ENCODE results near the gene TMEM218.

Gene TMEM218

DNA sequence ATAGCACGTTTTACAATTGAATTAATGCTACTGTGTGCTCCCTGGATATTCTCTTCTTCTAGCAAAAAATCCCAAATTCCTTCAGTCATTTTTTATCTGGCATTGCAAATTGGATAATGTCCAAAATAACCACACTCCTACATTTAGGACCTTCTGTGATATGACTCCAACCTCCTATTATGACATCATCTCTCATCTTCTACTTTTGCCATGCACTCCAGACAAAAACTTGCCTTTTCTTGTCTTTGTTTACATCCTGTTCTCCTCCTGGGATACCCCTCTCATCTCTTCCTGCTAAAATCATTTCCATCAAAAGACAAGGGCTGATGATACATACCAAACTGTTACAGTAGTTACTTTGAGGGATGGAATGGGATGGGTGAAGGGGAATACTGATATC lies 20.6 kb upstream of the TMEM218 start:
- no peaks in the 10 kb centered on the region for H3K9me3 ChIP-seq (ENCODE audit: control insufficient read depth in 2 of 2, low read length in 2 of 2)
- no peak overlapping the region for H3K4me3 ChIP-seq (ENCODE audit: low read length in 2 of 2)
- H3K36me3 ChIP-seq (ENCODE audit: control insufficient read depth in 2 of 2, insufficient read depth in 2 of 2, low read length in 2 of 2), result no peaks in the 10 kb centered on the region
- no peaks in the 10 kb centered on the region for H3K4me1 ChIP-seq (ENCODE audit: control insufficient read depth in 2 of 2, insufficient read depth in 2 of 2, low read length in 2 of 2)
- no peak overlapping the region for H3K27ac ChIP-seq (ENCODE audit: low read depth in 2 of 2, low read length in 2 of 2)
- H3K27me3 ChIP-seq (ENCODE audit: control insufficient read depth in 2 of 2, insufficient read depth in 2 of 2, low read length in 2 of 2), result peaks cover 2 to 4% of the 10 kb centered on the region in 2 donors
- no peak overlapping the region for H3K9ac ChIP-seq (ENCODE audit: low read depth in 1 of 2, low read length in 2 of 2)

DNA sequence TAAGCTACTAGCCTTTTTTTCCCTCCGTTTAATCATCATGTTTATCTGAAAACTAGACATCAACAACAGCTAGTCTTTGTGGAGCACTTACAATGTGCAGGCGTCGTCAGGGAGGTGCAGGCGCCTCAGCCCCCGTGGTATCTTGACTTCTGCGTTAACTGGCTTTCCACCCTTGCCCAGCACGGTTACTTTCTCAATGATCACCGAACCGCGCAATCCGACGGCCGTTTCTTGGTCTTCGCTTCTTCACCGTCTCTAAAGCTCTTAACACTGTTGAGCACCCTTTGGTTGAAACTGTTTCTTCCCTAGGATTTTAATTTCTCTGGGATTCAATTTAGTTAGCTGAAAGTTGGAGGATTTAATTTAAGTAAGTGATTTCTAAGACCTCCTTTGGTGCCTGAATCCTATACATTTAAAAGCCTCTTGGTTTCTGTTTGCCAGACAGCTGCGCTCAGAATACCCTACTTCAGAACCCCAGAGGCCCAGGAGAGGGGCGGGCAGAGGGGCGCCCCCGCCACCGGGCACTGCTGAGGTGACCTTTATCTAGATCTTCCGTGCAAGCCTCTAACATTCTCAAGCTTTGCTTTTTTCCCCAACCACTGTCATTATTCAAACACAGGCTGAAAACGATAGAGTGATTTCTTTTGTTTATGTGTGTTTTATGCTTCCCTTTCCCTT lies 18.0 kb upstream of the TMEM218 start:
- Histone ChIP-seq H3K9ac (ENCODE audit: low read depth in 1 of 2, low read length in 2 of 2) (no peak overlapping the region), H3K4me3 (ENCODE audit: low read length in 2 of 2) (no peak overlapping the region), H3K36me3 (ENCODE audit: control insufficient read depth in 2 of 2, insufficient read depth in 2 of 2, low read length in 2 of 2) (no peaks in the 10 kb centered on the region), H3K4me1 (ENCODE audit: control insufficient read depth in 2 of 2, insufficient read depth in 2 of 2, low read length in 2 of 2) (no peaks in the 10 kb centered on the region), H3K9me3 (ENCODE audit: control insufficient read depth in 2 of 2, low read length in 2 of 2) (no peaks in the 10 kb centered on the region), H3K27me3 (ENCODE audit: control insufficient read depth in 2 of 2, insufficient read depth in 2 of 2, low read length in 2 of 2) (peaks cover 0 to 4% of the 10 kb centered on the region in 2 donors), H3K27ac (ENCODE audit: low read depth in 2 of 2, low read length in 2 of 2) (no peak overlapping the region)

DNA sequence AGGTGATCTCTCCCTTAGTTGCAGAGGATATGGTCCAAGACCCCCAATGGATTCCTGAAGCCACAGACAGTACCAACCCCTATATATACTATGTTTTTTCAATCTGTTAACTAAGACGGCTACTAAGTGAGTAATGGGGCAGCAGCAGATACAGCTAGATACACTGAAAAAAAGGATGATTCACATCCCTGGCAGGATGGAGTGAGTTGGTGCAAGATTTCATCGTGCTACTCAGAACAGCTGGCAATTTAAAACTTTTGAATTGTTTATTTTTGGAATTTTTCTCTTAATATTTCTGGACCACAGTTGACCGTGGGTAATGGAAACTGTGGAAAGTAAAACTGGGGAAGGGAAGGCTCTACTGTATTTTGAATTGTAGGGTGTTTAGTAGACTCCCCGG lies 17.0 kb upstream of the TMEM218 start:
- Histone ChIP-seq H3K9me3 (ENCODE audit: control insufficient read depth in 2 of 2, low read length in 2 of 2) (no peaks in the 10 kb centered on the region), H3K4me1 (ENCODE audit: control insufficient read depth in 2 of 2, insufficient read depth in 2 of 2, low read length in 2 of 2) (peaks cover 0 to 3% of the 10 kb centered on the region in 2 donors), H3K9ac (ENCODE audit: low read depth in 1 of 2, low read length in 2 of 2) (no peak overlapping the region), H3K36me3 (ENCODE audit: control insufficient read depth in 2 of 2, insufficient read depth in 2 of 2, low read length in 2 of 2) (no peaks in the 10 kb centered on the region), H3K27me3 (ENCODE audit: control insufficient read depth in 2 of 2, insufficient read depth in 2 of 2, low read length in 2 of 2) (peaks cover 0 to 4% of the 10 kb centered on the region in 2 donors), H3K27ac (ENCODE audit: low read depth in 2 of 2, low read length in 2 of 2) (no peak overlapping the region), H3K4me3 (ENCODE audit: low read length in 2 of 2) (no peak overlapping the region)

DNA sequence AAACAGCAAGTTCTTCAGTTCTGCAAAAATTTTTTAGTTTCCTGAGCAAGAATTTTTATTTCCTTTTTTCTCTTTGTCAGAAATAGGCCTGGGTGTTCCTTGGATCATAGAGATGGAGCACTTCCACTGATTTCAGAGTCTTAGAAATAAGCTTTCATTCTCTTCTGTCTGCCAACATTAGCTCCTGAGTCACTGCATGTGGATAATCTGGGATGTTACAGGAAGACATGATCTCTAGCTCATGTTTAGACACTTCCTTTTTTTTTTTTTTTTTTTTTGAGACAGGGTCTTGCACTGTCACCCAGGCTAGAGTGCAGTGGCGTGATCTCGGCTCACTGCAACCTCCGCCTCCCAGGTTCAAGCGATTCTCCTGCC lies 13.2 kb upstream of the TMEM218 start:
- H3K4me3 ChIP-seq (ENCODE audit: low read length in 2 of 2), result no peak overlapping the region
- H3K27ac ChIP-seq (ENCODE audit: low read depth in 2 of 2, low read length in 2 of 2), result no peak overlapping the region
- H3K36me3 ChIP-seq (ENCODE audit: control insufficient read depth in 2 of 2, insufficient read depth in 2 of 2, low read length in 2 of 2), result no peaks in the 10 kb centered on the region
- H3K27me3 ChIP-seq (ENCODE audit: control insufficient read depth in 2 of 2, insufficient read depth in 2 of 2, low read length in 2 of 2), result peaks cover 0 to 4% of the 10 kb centered on the region in 2 donors
- no peak overlapping the region for H3K9ac ChIP-seq (ENCODE audit: low read depth in 1 of 2, low read length in 2 of 2)
- peaks cover 0 to 4% of the 10 kb centered on the region in 2 donors for H3K4me1 ChIP-seq (ENCODE audit: control insufficient read depth in 2 of 2, insufficient read depth in 2 of 2, low read length in 2 of 2)
- H3K9me3 ChIP-seq (ENCODE audit: control insufficient read depth in 2 of 2, low read length in 2 of 2), result no peaks in the 10 kb centered on the region

DNA sequence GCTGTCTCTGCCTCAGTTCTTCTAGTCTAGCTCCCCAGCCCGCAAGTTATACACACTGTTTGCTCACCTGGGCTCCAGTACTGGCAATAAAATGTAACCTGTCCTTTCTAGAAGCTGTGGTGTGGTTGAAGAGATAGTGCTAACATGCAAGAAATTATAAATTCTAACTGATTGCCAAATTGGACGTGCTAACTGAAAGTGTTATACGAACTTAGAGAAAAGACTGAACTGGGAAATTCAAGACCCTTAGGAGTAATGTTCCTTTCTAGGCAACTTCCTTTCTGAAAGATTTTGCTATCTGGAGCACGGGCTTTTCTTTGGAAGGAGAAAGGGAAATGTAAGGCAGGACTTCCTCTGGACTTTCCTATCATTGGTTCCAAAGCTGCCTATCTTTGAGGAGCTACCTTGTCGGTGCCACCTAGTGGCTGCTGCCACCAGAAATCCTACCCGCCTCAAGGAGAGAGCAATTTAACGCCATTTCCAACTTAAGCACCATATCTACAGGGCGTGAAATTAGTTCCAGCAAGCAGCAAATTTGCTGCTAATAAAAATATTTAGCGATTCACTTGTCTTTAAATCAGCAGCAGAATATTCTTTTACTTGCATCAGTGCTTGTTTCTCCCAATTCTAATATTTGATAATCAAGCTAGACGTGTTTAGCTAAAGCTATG lies 12.7 kb upstream of the TMEM218 start:
- Histone ChIP-seq H3K27me3 (ENCODE audit: control insufficient read depth in 2 of 2, insufficient read depth in 2 of 2, low read length in 2 of 2) (peaks cover 0 to 5% of the 10 kb centered on the region in 2 donors), H3K4me1 (ENCODE audit: control insufficient read depth in 2 of 2, insufficient read depth in 2 of 2, low read length in 2 of 2) (peaks cover 0 to 4% of the 10 kb centered on the region in 2 donors), H3K9ac (ENCODE audit: low read depth in 1 of 2, low read length in 2 of 2) (no peak overlapping the region), H3K9me3 (ENCODE audit: control insufficient read depth in 2 of 2, low read length in 2 of 2) (no peaks in the 10 kb centered on the region), H3K4me3 (ENCODE audit: low read length in 2 of 2) (peak overlapping the region in 1 of 2 donors; percentile 4), H3K36me3 (ENCODE audit: control insufficient read depth in 2 of 2, insufficient read depth in 2 of 2, low read length in 2 of 2) (no peaks in the 10 kb centered on the region), H3K27ac (ENCODE audit: low read depth in 2 of 2, low read length in 2 of 2) (no peak overlapping the region)

DNA sequence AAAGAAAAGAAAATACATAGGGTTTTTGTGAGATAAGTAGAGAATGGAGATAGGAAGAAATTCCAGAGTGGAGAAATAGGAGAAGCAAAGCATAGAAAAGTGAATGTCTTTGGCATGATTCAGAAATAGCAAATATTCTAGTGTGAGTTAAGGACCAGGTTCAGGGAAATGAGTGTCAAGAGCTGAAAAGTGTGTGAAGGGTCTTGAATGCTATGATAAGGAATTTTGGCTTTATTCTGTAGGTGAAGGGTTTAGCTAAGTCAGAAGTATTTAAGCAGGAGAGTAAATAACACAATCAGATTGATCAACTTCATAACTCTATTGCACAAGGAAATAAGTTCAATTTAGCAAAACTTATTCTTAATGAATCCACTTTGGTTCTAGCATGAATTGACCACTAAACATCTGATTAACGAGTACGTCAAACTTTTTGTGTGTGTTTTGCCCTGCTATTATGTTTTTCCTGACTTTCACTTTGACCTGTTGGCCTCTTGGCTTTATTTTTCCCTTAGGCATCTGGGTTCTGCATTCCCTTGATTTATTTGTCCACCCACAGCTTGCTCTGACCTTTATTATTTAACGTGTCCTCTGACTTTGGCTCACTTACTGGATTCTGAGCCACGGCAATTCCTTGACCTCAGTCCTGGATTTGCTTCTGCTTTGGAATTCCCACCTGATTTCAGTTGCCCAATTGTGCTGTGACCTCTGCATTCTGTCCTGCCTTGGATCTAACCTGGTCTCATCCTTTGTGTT lies 11.9 kb upstream of the TMEM218 start:
- Histone ChIP-seq H3K27ac (ENCODE audit: low read depth in 2 of 2, low read length in 2 of 2) (no peak overlapping the region), H3K9me3 (ENCODE audit: control insufficient read depth in 2 of 2, low read length in 2 of 2) (no peaks in the 10 kb centered on the region), H3K36me3 (ENCODE audit: control insufficient read depth in 2 of 2, insufficient read depth in 2 of 2, low read length in 2 of 2) (no peaks in the 10 kb centered on the region), H3K9ac (ENCODE audit: low read depth in 1 of 2, low read length in 2 of 2) (no peak overlapping the region), H3K27me3 (ENCODE audit: control insufficient read depth in 2 of 2, insufficient read depth in 2 of 2, low read length in 2 of 2) (peaks cover 0 to 5% of the 10 kb centered on the region in 2 donors), H3K4me3 (ENCODE audit: low read length in 2 of 2) (peak overlapping the region in 1 of 2 donors; percentile 4), H3K4me1 (ENCODE audit: control insufficient read depth in 2 of 2, insufficient read depth in 2 of 2, low read length in 2 of 2) (peaks cover 0 to 4% of the 10 kb centered on the region in 2 donors)

DNA sequence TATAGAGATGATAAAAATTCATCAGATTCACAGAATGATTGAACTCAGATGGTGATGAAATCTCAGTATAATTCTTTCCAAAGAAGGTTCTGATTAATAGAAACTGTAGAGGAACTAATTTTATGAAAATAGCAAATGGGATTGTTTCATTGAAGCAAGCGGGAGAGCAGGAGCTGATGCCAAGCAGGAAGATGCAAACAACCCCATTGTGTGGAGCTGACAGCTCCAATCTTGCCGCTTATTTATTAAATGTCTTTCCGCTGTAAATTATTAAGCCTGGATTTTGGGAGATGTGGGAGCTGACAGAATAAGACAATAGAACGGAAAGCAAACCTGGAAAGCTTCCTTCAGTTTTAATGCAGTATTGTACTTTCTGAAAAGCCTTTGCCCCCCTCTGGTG lies 6.0 kb upstream of the TMEM218 start:
- Histone ChIP-seq H3K27ac (ENCODE audit: low read depth in 2 of 2, low read length in 2 of 2) (no peak overlapping the region), H3K9ac (ENCODE audit: low read depth in 1 of 2, low read length in 2 of 2) (no peak overlapping the region), H3K36me3 (ENCODE audit: control insufficient read depth in 2 of 2, insufficient read depth in 2 of 2, low read length in 2 of 2) (no peaks in the 10 kb centered on the region), H3K9me3 (ENCODE audit: control insufficient read depth in 2 of 2, low read length in 2 of 2) (no peaks in the 10 kb centered on the region), H3K4me1 (ENCODE audit: control insufficient read depth in 2 of 2, insufficient read depth in 2 of 2, low read length in 2 of 2) (no peaks in the 10 kb centered on the region), H3K27me3 (ENCODE audit: control insufficient read depth in 2 of 2, insufficient read depth in 2 of 2, low read length in 2 of 2) (peaks cover 0 to 5% of the 10 kb centered on the region in 2 donors), H3K4me3 (ENCODE audit: low read length in 2 of 2) (no peak overlapping the region)

DNA sequence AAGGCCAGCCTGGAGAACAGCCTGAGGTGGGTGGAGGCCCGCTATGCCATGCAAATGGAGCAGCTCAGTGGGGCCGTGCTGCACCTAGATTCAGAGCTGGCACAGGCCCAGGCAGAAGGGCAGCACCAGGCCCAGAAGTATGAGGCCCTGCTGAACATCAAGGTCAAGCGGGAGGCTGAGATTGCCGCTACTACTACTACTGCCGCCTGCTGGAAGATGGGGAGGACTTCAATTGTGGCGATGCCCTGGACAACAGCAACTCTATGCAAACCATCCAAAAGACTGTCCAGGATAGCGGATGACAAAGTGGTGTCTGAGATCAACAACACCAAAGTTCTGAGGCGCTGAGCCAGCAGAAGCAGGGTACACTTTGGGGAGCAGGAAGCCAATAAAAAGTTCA lies 3.1 kb upstream of the TMEM218 start:
- Histone ChIP-seq H3K4me1 (ENCODE audit: control insufficient read depth in 2 of 2, insufficient read depth in 2 of 2, low read length in 2 of 2) (peaks cover 3% of the 10 kb centered on the region in 2 donors), H3K9ac (ENCODE audit: low read depth in 1 of 2, low read length in 2 of 2) (no peak overlapping the region), H3K9me3 (ENCODE audit: control insufficient read depth in 2 of 2, low read length in 2 of 2) (no peaks in the 10 kb centered on the region), H3K27ac (ENCODE audit: low read depth in 2 of 2, low read length in 2 of 2) (no peak overlapping the region), H3K36me3 (ENCODE audit: control insufficient read depth in 2 of 2, insufficient read depth in 2 of 2, low read length in 2 of 2) (no peaks in the 10 kb centered on the region), H3K4me3 (ENCODE audit: low read length in 2 of 2) (no peak overlapping the region), H3K27me3 (ENCODE audit: control insufficient read depth in 2 of 2, insufficient read depth in 2 of 2, low read length in 2 of 2) (peaks cover 0 to under 1% of the 10 kb centered on the region in 2 donors)

DNA sequence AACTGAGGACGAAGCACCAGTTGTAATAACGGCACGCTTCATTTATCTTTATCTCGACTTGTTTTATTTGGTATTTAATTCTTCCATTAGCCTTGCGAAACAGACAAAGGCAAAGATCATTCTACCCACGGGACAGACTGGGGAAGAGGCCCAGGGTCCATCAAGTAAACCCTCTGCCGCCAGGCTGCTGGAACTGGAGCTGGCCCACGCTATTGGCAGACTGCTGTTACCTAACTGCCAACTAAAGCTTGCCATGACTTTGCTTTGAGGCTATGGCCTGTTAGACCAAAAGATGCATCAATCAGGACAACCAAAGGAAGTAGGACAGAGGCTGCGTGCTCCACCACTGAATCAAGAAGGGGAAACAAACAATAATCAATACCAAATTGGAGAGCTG lies 780 bp upstream of the TMEM218 start:
- Histone ChIP-seq H3K9me3 (ENCODE audit: control insufficient read depth in 2 of 2, low read length in 2 of 2) (no peaks in the 10 kb centered on the region), H3K27ac (ENCODE audit: low read depth in 2 of 2, low read length in 2 of 2) (no peak overlapping the region), H3K36me3 (ENCODE audit: control insufficient read depth in 2 of 2, insufficient read depth in 2 of 2, low read length in 2 of 2) (no peaks in the 10 kb centered on the region), H3K4me1 (ENCODE audit: control insufficient read depth in 2 of 2, insufficient read depth in 2 of 2, low read length in 2 of 2) (peaks cover 3% of the 10 kb centered on the region in 2 donors), H3K4me3 (ENCODE audit: low read length in 2 of 2) (peak overlapping the region; percentile 55 to 68), H3K27me3 (ENCODE audit: control insufficient read depth in 2 of 2, insufficient read depth in 2 of 2, low read length in 2 of 2) (no peaks in the 10 kb centered on the region), H3K9ac (ENCODE audit: low read depth in 1 of 2, low read length in 2 of 2) (no peak overlapping the region)

DNA sequence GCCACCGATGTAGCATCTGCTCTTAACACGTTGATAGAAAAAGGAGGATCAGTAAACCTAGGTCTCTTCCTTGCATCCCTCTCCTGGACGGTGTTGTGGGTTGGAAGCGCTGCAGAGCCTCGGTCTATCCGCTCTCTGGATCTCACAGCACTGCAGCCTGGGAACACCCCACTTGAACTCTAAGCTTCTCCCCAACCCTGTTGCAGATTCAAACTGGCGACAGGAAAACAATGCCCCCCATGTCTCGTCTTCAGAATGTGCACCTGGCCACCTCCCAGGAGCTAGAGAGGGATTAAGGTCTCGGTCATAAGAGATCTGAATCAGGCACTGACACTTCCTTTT lies 454 bp downstream of the TMEM218 start:
- Histone ChIP-seq H3K9ac (ENCODE audit: low read depth in 1 of 2, low read length in 2 of 2) (peak overlapping the region; percentile 71 to 94), H3K4me3 (ENCODE audit: low read length in 2 of 2) (peak overlapping the region; percentile 96 to 99), H3K27me3 (ENCODE audit: control insufficient read depth in 2 of 2, insufficient read depth in 2 of 2, low read length in 2 of 2) (no peaks in the 10 kb centered on the region), H3K9me3 (ENCODE audit: control insufficient read depth in 2 of 2, low read length in 2 of 2) (no peaks in the 10 kb centered on the region), H3K4me1 (ENCODE audit: control insufficient read depth in 2 of 2, insufficient read depth in 2 of 2, low read length in 2 of 2) (peaks cover 3% of the 10 kb centered on the region in 2 donors), H3K36me3 (ENCODE audit: control insufficient read depth in 2 of 2, insufficient read depth in 2 of 2, low read length in 2 of 2) (no peaks in the 10 kb centered on the region), H3K27ac (ENCODE audit: low read depth in 2 of 2, low read length in 2 of 2) (peak overlapping the region; percentile 73 to 77)

All from mucosa of rectum (tissue), 2 donors.